ENCODE data around the gene ZC3H14.
"Not testable (repeated sequence)": the region's sequence is repeated elsewhere in the genome, so short reads cannot be mapped to it uniquely, and the experiment has no call there.

Gene ZC3H14
- total RNA-seq = 43.3 to 93.5 (median 74.5) reads per million in 9 experiments

DNA sequence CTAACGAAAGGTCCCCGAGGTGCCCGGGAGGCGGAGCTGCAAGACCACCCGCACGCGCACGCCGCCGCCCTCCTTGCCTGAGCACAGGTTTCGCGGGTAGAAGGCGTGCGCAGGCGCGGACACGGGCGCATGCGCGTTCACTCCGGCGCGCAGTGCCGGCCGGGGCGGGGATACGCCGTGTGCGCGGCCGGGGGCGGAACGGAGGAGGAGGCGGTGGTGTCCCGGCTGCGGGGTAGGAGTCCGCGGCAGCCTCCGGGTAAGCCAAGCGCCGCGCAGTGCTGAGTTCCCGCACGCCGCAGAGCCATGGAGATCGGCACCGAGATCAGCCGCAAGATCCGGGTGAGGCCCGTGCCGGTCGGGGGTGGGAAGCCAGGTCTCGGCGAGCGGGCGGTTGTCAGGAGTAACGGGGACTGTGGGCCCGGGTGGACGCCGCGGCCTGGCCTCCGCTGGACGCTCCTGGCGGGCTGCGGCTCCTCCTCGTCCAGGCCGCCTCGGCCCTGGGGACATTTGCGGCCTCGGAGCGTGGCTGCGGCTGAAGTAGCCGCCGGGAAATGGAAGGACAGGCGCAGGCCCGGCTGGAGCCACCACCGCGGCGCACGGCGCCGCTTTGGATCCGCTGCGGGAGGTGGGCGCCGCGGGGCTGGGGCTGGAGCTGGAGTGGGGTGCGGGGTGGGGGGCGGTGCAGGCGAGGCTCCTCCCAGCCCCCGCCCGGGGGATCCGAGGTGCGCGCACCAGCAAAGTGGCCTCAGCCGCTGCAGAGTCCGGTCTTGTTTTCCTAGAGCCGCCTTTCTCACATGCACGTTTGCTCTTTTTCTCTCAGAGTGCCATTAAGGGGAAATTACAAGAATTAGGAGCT is at the start of gene ZC3H14:
Gene ZC3H14 (plus strand): TSS at position 207 of the 856 bp plus-strand sequence. CDS start 97 bp downstream, at position 304.
- H3K27me3 Mint-ChIP-seq = no peaks in the 10 kb centered on the region
- DNase-seq (peak; percentile 77 to 84 (median 83)), ATAC-seq (replicated peaks) (peak; percentile 95)
- peaks cover 14 to 27% of the 10 kb centered on the region in 2 donors for H3K4me1 Mint-ChIP-seq (ENCODE audit: low read depth in 2 of 2)
- no peaks in the 10 kb centered on the region for H3K9me3 Mint-ChIP-seq
- H3K36me3 Mint-ChIP-seq (ENCODE audit: insufficient read depth) = peaks cover 5% of the 10 kb centered on the region
- H3K27ac Mint-ChIP-seq = peak within 1 kb of the TSS; percentile 74 to 96
- peak within 1 kb of the TSS; percentile 91 to 94 for H3K4me3 Mint-ChIP-seq

DNA sequence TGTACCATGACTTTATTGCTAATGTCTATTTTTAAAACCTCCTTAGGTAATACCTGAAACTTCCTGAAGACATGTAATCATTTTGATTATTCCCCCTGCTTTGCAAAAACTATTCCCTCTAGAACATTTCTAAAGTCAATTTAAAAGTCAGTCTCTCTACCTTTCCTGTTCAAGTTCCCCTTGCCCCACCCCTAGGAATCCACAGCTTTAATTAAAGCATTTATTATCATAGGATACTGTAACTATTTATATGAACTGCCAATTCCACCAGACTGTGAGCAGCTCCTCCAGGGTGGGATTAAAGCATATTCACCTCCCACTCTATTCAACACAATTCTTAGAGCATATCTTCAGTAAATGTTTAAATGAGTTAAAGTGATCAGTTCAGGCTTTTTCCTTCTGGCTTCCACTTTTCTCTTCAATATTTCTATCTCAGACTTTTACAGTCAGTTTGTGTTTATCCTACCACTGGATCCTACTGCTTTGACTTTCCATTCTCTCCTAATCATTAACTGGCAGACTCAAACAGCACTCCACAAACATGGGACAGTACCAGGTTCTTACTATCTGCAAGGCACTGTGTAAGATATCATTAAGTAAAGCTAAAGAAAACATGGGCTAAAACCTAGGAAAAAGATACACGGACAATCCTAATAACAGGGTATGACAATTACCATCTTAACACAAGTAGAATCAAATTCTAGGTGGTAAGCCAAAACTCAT is 47.2 kb upstream of the ZC3H14 start:
- H3K4me1 Mint-ChIP-seq (ENCODE audit: low read depth in 2 of 2) = peaks cover 6 to 7% of the 10 kb centered on the region in 2 donors
- no peak for ATAC-seq (replicated peaks)
- H3K4me3 Mint-ChIP-seq = no peak overlapping the region
- H3K27ac Mint-ChIP-seq = no peak overlapping the region
- H3K27me3 Mint-ChIP-seq = peaks cover 37 to 40% of the 10 kb centered on the region in 2 donors
- no peaks in the 10 kb centered on the region for H3K36me3 Mint-ChIP-seq (ENCODE audit: insufficient read depth)
- no peak for DNase-seq
- H3K9me3 Mint-ChIP-seq = no peaks in the 10 kb centered on the region

GRCh38 chr14:88516861-88517357 is 45.9 kb upstream of the ZC3H14 start:
- Mint-ChIP-seq H3K27me3 (peaks cover 34 to 45% of the 10 kb centered on the region in 2 donors), H3K27ac (peak overlapping the region in 1 of 2 donors; percentile 12), H3K4me3 (peak overlapping the region in 1 of 2 donors; percentile 17), H3K9me3 (no peaks in the 10 kb centered on the region), H3K4me1 (ENCODE audit: low read depth in 2 of 2) (peaks cover 6 to 7% of the 10 kb centered on the region in 2 donors), H3K36me3 (ENCODE audit: insufficient read depth) (no peaks in the 10 kb centered on the region)
- no peak for DNase-seq
- ATAC-seq (replicated peaks) = no peak

DNA sequence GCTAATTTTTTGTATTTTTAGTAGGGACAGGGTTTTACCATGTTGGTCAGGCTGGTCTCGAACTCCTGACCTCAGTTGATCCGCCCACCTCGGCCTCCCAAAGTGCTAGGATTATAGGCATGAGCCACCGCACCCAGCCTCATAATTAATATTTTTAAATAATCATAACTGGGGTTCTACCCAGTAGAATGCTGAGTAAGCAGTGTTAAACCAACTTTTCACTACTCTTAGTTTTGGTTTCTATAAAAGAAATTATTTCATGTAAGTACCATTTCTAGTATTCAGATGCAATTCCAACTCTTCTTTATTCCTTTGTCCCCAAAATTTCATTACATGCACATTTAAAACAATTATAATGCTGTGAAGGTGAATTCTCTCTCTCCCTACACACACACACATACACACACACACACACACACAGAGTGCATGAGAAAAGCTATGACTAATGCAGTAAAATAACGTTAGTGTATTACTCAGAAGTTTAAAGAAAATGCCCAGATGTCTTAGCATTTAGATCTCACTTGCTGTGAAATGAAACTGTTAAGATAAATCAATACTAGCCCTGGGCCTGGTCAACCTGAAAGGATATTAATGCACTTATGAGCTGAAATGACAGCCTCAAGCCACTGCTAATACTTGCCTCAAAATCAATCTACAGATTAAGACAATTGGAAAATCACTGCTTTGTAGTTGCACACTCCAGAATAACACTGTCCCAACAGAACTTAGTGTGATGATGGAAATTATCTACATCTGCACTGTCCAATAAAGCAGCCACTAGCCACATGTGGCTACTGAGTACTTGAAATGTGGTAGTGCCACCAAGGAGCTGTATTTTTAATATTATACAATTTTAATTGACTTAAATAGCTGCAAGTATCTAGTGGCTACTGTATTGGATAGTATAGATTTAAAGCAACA is 44.0 kb upstream of the ZC3H14 start:
- Mint-ChIP-seq H3K36me3 (ENCODE audit: insufficient read depth) (no peaks in the 10 kb centered on the region), H3K4me3 (no peak overlapping the region), H3K4me1 (ENCODE audit: low read depth in 2 of 2) (peaks cover 6 to 7% of the 10 kb centered on the region in 2 donors), H3K27ac (no peak overlapping the region), H3K27me3 (peaks cover 39 to 59% of the 10 kb centered on the region in 2 donors), H3K9me3 (no peaks in the 10 kb centered on the region)
- ATAC-seq (replicated peaks) (no peak), DNase-seq (no peak)

DNA sequence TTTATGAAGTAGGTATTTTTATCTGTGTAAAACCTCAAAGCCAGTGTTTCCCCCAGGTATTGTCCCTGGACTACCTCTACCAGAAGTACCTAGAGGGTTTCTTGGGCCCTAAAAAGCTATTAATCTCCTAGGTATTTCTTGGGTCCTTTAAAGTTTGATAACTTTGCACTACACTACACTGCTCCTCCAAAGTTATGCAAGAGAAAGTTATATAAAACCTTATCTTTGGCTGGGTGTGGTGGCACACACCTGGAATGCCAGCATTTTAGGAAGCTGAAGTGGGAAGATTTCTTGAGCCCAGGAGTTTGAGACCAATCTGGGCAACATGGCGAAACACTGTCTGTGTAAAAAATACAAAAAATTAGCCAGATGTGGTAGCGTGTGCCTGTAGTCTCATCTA is 42.9 kb upstream of the ZC3H14 start:
- H3K4me1 Mint-ChIP-seq (ENCODE audit: low read depth in 2 of 2) = peaks cover 6 to 7% of the 10 kb centered on the region in 2 donors
- no peak overlapping the region for H3K4me3 Mint-ChIP-seq
- H3K9me3 Mint-ChIP-seq = no peaks in the 10 kb centered on the region
- DNase-seq (no peak), ATAC-seq (replicated peaks) (no peak)
- H3K36me3 Mint-ChIP-seq (ENCODE audit: insufficient read depth) = no peaks in the 10 kb centered on the region
- peaks cover 32 to 55% of the 10 kb centered on the region in 2 donors for H3K27me3 Mint-ChIP-seq
- no peak overlapping the region for H3K27ac Mint-ChIP-seq

GRCh38 chr14:88521818-88522217 is 41.0 kb upstream of the ZC3H14 start:
- no peaks in the 10 kb centered on the region for H3K9me3 Mint-ChIP-seq
- H3K4me1 Mint-ChIP-seq (ENCODE audit: low read depth in 2 of 2) = peaks cover 3 to 4% of the 10 kb centered on the region in 2 donors
- ATAC-seq (replicated peaks) (no peak), DNase-seq (no peak)
- H3K36me3 Mint-ChIP-seq (ENCODE audit: insufficient read depth) = no peaks in the 10 kb centered on the region
- peaks cover 24 to 50% of the 10 kb centered on the region in 2 donors for H3K27me3 Mint-ChIP-seq
- no peak overlapping the region for H3K27ac Mint-ChIP-seq
- no peak overlapping the region for H3K4me3 Mint-ChIP-seq

DNA sequence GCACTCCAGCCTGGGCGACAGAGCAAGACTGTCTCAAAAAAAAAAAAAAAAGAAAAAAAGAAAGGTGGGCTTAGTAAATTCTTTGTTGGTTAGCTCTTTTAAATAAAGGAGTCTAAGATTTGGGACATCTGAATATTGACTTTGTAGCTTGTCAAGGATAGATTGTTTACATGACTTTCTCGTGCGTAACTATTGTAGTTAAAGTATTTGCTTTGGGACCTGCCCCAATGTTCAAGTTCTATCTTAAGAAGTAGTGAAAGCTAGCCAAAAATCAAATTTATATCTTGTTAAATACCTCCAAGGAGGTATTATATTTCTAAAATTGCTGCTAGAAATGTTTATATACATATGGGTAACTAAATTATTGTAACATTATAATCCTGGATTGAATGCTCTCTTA is 40.4 kb upstream of the ZC3H14 start:
- Mint-ChIP-seq H3K4me1 (ENCODE audit: low read depth in 2 of 2) (no peaks in the 10 kb centered on the region), H3K36me3 (ENCODE audit: insufficient read depth) (no peaks in the 10 kb centered on the region), H3K9me3 (no peaks in the 10 kb centered on the region), H3K27me3 (peaks cover 24 to 51% of the 10 kb centered on the region in 2 donors), H3K27ac (no peak overlapping the region), H3K4me3 (no peak overlapping the region)
- no peak for DNase-seq
- no peak for ATAC-seq (replicated peaks)

- H3K4me3 Mint-ChIP-seq; H3K4me1 Mint-ChIP-seq (ENCODE audit: low read depth in 2 of 2); ATAC-seq (replicated peaks); H3K36me3 Mint-ChIP-seq (ENCODE audit: insufficient read depth); DNase-seq; H3K27ac Mint-ChIP-seq: not testable (repeated sequence)
- peaks cover 5 to 13% of the 10 kb centered on the region in 2 donors for H3K9me3 Mint-ChIP-seq
- H3K27me3 Mint-ChIP-seq = peaks cover 51 to 53% of the 10 kb centered on the region in 2 donors
Measured at GRCh38 chr14:88529889-88530288, 32.9 kb upstream of the ZC3H14 start.

DNA sequence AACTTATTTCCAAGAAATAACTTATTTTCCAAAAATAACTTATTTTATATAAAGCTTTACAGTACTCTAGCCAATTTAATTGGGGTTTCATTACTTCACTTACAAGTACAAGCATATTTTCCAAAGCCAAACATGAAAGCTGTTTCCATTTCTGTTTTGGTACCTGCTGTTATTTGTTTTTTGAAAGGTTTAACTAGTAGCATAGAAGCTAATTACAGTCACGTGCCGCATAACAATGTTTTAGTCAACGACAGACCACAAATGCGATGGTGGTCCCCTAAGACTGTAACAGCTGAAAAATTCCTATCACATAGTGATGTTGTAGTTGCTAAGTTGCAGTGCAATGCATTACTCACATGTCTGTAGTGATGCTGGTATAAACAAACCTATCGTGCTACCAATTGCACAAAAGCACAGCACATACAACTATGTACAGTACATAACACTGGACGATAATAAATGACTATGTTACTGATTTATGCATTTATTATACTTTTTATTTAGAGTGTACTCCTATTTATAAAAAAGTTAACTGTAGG is 29.7 kb upstream of the ZC3H14 start:
- H3K4me1 Mint-ChIP-seq (ENCODE audit: low read depth in 2 of 2) = no peaks in the 10 kb centered on the region
- peaks cover 5 to 13% of the 10 kb centered on the region in 2 donors for H3K9me3 Mint-ChIP-seq
- H3K27ac Mint-ChIP-seq = no peak overlapping the region
- H3K27me3 Mint-ChIP-seq = peaks cover 26 to 30% of the 10 kb centered on the region in 2 donors
- ATAC-seq (replicated peaks) (no peak), DNase-seq (no peak)
- no peak overlapping the region for H3K4me3 Mint-ChIP-seq
- no peaks in the 10 kb centered on the region for H3K36me3 Mint-ChIP-seq (ENCODE audit: insufficient read depth)

DNA sequence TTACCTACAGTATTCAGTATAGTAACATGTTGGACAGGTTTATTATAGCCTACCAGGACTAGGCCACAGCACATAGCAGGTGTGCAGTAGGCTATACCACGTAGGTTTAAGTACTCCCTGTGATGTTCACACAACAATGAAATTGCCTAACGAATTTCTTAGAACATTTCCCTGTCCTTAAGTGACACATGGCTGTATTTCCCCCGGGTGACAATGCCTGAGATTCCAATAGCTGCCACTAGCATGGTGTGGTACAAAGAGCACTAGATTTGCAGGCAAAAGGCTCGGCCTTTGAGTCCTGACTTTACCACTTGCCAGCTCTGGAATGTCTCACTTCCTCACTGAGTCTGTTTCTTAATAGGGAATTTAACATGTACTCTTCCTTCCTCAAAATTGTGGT is 27.7 kb upstream of the ZC3H14 start:
- Mint-ChIP-seq H3K4me3 (no peak overlapping the region), H3K27me3 (peaks cover 12 to 21% of the 10 kb centered on the region in 2 donors), H3K9me3 (peaks cover 0 to 2% of the 10 kb centered on the region in 2 donors), H3K27ac (no peak overlapping the region), H3K36me3 (ENCODE audit: insufficient read depth) (no peaks in the 10 kb centered on the region), H3K4me1 (ENCODE audit: low read depth in 2 of 2) (no peaks in the 10 kb centered on the region)
- DNase-seq = no peak
- ATAC-seq (replicated peaks) = no peak

DNA sequence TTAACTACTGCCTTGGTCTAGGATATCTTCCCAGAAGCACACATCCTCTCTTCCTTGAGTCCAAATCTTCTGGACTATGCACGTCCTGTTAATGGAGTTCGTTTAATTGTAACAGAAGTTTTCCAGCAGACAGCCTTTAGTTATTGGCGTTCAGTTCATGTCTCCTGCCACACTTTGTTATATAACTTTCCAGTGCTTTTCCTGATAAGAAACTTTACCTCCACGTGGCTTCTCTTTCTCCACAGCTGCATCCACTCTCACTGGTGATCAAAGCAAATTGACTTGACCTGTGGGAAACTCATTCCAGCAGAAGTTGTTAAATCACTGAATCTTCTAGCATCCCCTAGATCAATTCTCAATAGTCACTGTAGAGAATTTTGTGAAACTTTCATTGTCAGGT is 27.0 kb upstream of the ZC3H14 start:
- H3K27me3 Mint-ChIP-seq = peaks cover 12 to 14% of the 10 kb centered on the region in 2 donors
- H3K36me3 Mint-ChIP-seq (ENCODE audit: insufficient read depth) = no peaks in the 10 kb centered on the region
- DNase-seq = no peak
- ATAC-seq (replicated peaks) = no peak
- no peak overlapping the region for H3K27ac Mint-ChIP-seq
- no peaks in the 10 kb centered on the region for H3K4me1 Mint-ChIP-seq (ENCODE audit: low read depth in 2 of 2)
- H3K4me3 Mint-ChIP-seq = no peak overlapping the region
- H3K9me3 Mint-ChIP-seq = no peaks in the 10 kb centered on the region

- H3K27ac Mint-ChIP-seq = no peak overlapping the region
- H3K4me3 Mint-ChIP-seq = no peak overlapping the region
- H3K9me3 Mint-ChIP-seq = no peaks in the 10 kb centered on the region
- peaks cover 8 to 26% of the 10 kb centered on the region in 2 donors for H3K27me3 Mint-ChIP-seq
- no peak for ATAC-seq (replicated peaks)
- no peaks in the 10 kb centered on the region for H3K36me3 Mint-ChIP-seq (ENCODE audit: insufficient read depth)
- DNase-seq = no peak
- no peaks in the 10 kb centered on the region for H3K4me1 Mint-ChIP-seq (ENCODE audit: low read depth in 2 of 2)
Measured at GRCh38 chr14:88541324-88541723, 21.5 kb upstream of the ZC3H14 start.

Data from effector memory CD8-positive, alpha-beta T cell (primary cell).